NB4 (cell line): ENCODE measurements around the gene PPP2R2D.

ENCODE experiments used
- CTCF ChIP-seq: IDR thresholded peaks from one replicate; pipeline ENCODE4 v1.5.1; 2012; ENCODE audit warnings: low read depth, low read length
- POLR2A ChIP-seq: IDR thresholded peaks from 2 replicates; pipeline ENCODE4 v1.6.1; 2011; ENCODE audit warnings: mild to moderate bottlenecking; ENCODE audit not compliant: insufficient read length; ENCODE audit errors: extremely low read depth

- no peak for TF ChIP-seq CTCF
- no peak for TF ChIP-seq POLR2A
These were observed 96.7 kb downstream of the PPP2R2D start for GRCh38 chr10:131997366-131998049.
